Endothelial cell of umbilical vein (primary cell): Measurements from ENCODE around the gene VSX2. TPM values are rescaled to one million over a fixed set of nuclear protein-coding genes. Genes with fewer than 3 reads are reported as not detected.
A peak's percentile ranks its signal among the peaks of the same experiment; 100 is the strongest.

Source experiments
- BruUV-seq: library from RNA; stranded (reverse); fragments of 400-500 nt; replicated peaks from 2 replicates; lab custom pipeline; 2021; lab: Mats Ljungman, UMichigan
- CTCF ChIA-PET: fragments of 300-600, 350-600 bp; sonication (Branson Sonifier 250); formaldehyde crosslinking; loops from one replicate; lab custom pipeline; 2021; ENCODE audit warnings: antibody characterized with exemption, inconsistent platforms; lab: Charles Lee
- POLR2A ChIA-PET: fragments of 300-600, 350-600 bp; sonication (Branson Sonifier 250); formaldehyde crosslinking; loops from one replicate; lab custom pipeline; 2021; ENCODE audit warnings: antibody characterized with exemption, inconsistent platforms; lab: Charles Lee
- DNase-seq: peaks from one replicate; pipeline ENCODE4 v3.0.0-alpha.2; 2011; ENCODE audit warnings: low read depth, low spot score
- FAIRE-seq: peaks from 2 replicates; lab custom pipeline; 2011; peaks lifted over from hg19 to GRCh38; lab: Jason Lieb, UNC
- H2AFZ ChIP-seq: 2 replicates; pipeline ENCODE4 v1.6.0; 2012; ENCODE audit warnings: low read depth, low read length, control low read depth, inconsistent platforms
- H3K27ac ChIP-seq: 2 replicates; pipeline ENCODE4 v1.5.1; 2011; ENCODE audit warnings: low read depth, mild to moderate bottlenecking, control low read depth, low read length, moderate library complexity; ENCODE audit not compliant: insufficient read depth
- H3K27me3 ChIP-seq, 2 experiments: 2 replicates each; pipeline versions ENCODE4 v1.6.0 to v1.6.1; 2011; ENCODE audit warnings: low read length in 2 of 2, mixed read lengths in 1 of 2; ENCODE audit not compliant: control insufficient read depth in 2 of 2, insufficient read depth in 2 of 2
- H3K36me3 ChIP-seq, 2 experiments: 2 replicates in 1 of 2; 3 replicates in 1 of 2; pipeline ENCODE4 v1.5.1; 2011; ENCODE audit warnings: low read length in 2 of 2, mild to moderate bottlenecking in 1 of 2, moderate library complexity in 1 of 2; ENCODE audit not compliant: control insufficient read depth in 2 of 2, insufficient read depth in 2 of 2; ENCODE audit errors: extremely low read depth in 1 of 2
- H3K4me1 ChIP-seq: 3 replicates; pipeline ENCODE4 v1.5.1; 2011; ENCODE audit warnings: mild to moderate bottlenecking, low read length; ENCODE audit not compliant: control insufficient read depth, insufficient read depth; ENCODE audit errors: extremely low read depth
- H3K4me2 ChIP-seq: 2 replicates; pipeline ENCODE4 v1.6.1; 2011; ENCODE audit warnings: low read length, control low read depth, mixed read lengths; ENCODE audit not compliant: insufficient read depth
- H3K4me3 ChIP-seq, 3 experiments: fragments of 200-600 bp in 1 of 3; sonication (generic), shearing (Covaris generic) in 1 of 3; replicated peaks in 1 of 3; 2 replicates each; pipeline ENCODE4 v1.5.1; 2011 to 2016; ENCODE audit warnings: control low read depth in 3 of 3, low read length in 3 of 3, mild to moderate bottlenecking in 2 of 3, inconsistent platforms in 1 of 3, low read depth in 1 of 3, moderate library complexity in 1 of 3; ENCODE audit not compliant: insufficient read depth in 1 of 3
- H3K79me2 ChIP-seq: 2 replicates; pipeline ENCODE4 v1.6.0; 2012; ENCODE audit warnings: low read length, inconsistent platforms; ENCODE audit not compliant: control insufficient read depth, insufficient read depth
- H3K9ac ChIP-seq: replicated peaks from 2 replicates; pipeline ENCODE3; 2011; ENCODE audit warnings: low read length, control low read depth; ENCODE audit not compliant: insufficient read depth; ENCODE audit errors: extremely low read depth
- H3K9me1 ChIP-seq: replicated peaks from 3 replicates; pipeline ENCODE4 v1.6.0; 2011; ENCODE audit warnings: mild to moderate bottlenecking, low read length; ENCODE audit not compliant: control insufficient read depth, insufficient read depth; ENCODE audit errors: extremely low read depth
- H3K9me3 ChIP-seq: replicated peaks from 2 replicates; pipeline ENCODE4 v1.5.1; 2012; ENCODE audit warnings: low read length, inconsistent platforms; ENCODE audit not compliant: control insufficient read depth, insufficient read depth
- H4K20me1 ChIP-seq: replicated peaks from 2 replicates; pipeline ENCODE3; 2011; ENCODE audit warnings: mild to moderate bottlenecking, low read length; ENCODE audit not compliant: control insufficient read depth, insufficient read depth; ENCODE audit errors: extremely low read depth
- CTCF ChIP-seq, 2 donors: IDR thresholded peaks; 1 replicate in 1 of 2; 2 replicates in 1 of 2; pipeline ENCODE4 v1.5.1; 2011; ENCODE audit warnings: low read length in 2 of 2, mild to moderate bottlenecking in 2 of 2, moderate library complexity in 2 of 2, control low read depth in 1 of 2, inconsistent platforms in 1 of 2, low read depth in 1 of 2; ENCODE audit not compliant: insufficient read depth in 1 of 2; ENCODE audit errors: extremely low read depth in 1 of 2
- FOS ChIP-seq: IDR thresholded peaks from 2 replicates; pipeline ENCODE4 v1.6.1; 2011; ENCODE audit warnings: mild to moderate bottlenecking, low read length, moderate library complexity, borderline replicate concordance; ENCODE audit not compliant: insufficient read depth
- JUN ChIP-seq: IDR thresholded peaks from 2 replicates; pipeline ENCODE4 v1.6.1; 2011; ENCODE audit warnings: borderline replicate concordance, low read depth; ENCODE audit not compliant: insufficient read length, insufficient read depth
- MAX ChIP-seq: IDR thresholded peaks from 2 replicates; pipeline ENCODE4 v1.6.1; 2011; ENCODE audit not compliant: insufficient read depth, insufficient read length
- POLR2AphosphoS5 ChIP-seq: IDR thresholded peaks from 2 replicates; pipeline ENCODE4 v1.6.1; 2012; ENCODE audit warnings: low read depth, mild to moderate bottlenecking, control low read depth, low read length, moderate library complexity; ENCODE audit not compliant: insufficient read depth
- dilution Hi-C: fragments of 300-500 bp; cut with MboI; formaldehyde crosslinking; loops from one replicate; pipeline ENCODE4 v1.15.0; 2019; ENCODE audit warnings: low sequenced_read_pairs; ENCODE audit not compliant: extremely low pct_ligation_motif_present
- intact Hi-C: fragments of 100-400 bp; cut with micrococcal nuclease; formaldehyde crosslinking; loops from one replicate; pipeline ENCODE4 v1.10.0; 2022
- polyA plus RNA-seq, 4 experiments: library from polyadenylated mRNA; depleted of rRNA in 3 of 4; stranded (reverse) in 3 of 4; unstranded in 1 of 4; fragments of >200 nt; gene quantifications; 2 replicates each; pipeline versions ENCODE4 v1.2.1 to v1.2.3, GENCODE V29; 2011 to 2012; ENCODE audit warnings: missing spikeins in 1 of 4
- total RNA-seq: library from RNA; stranded (reverse); gene quantifications from 2 replicates; pipeline ENCODE4 v1.2.3, GENCODE V29; 2021

Gene VSX2
- total and polyA plus RNA-seq, 2 donors (not counting 3 experiments of a cell fraction or from before 2014, with no cell fraction given): not detected

DNA sequence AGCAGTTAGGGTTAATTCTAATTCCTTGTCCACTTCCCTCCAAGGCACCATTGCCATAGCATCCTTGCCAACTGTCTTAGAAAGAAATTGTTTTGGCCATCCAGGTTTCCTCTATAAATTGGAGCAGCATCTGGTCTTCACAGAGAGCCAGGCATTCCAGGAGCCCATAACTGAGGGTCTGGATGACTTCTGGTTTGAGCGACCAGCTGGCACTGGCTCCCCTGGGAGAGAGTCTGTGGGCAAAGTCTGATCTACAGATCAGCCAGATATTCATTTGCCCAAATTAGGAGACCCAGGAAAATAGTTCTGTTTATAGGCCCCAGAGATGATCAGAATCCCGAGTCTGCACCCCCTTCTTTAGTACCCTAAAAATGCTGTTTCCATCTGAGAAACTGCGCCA lies 16.0 kb downstream of the VSX2 start:
- no peak overlapping the region for H3K27ac ChIP-seq
- BruUV-seq: no TSS peak
- ChIA-PET POLR2A (no interaction called here), CTCF (interaction anchor here (1.0 to 1.6 kb wide), 2 partner anchors 9 to 48 kb away, joined by 3 to 6 read pairs; partner anchors contain the start of gene ABCD4)
- no peak overlapping the region for H3K4me2 ChIP-seq
- TF ChIP-seq FOS (no peak), JUN (no peak), MAX (no peak)
- no peaks in the 10 kb centered on the region for H4K20me1 ChIP-seq
- H3K4me3 ChIP-seq: no peak overlapping the region
- peaks cover 0 to 6% of the 10 kb centered on the region in 2 experiments for H3K27me3 ChIP-seq
- no peaks in the 10 kb centered on the region for H3K79me2 ChIP-seq
- intact Hi-C loops (no loop called here), dilution Hi-C loops (no loop called here)
- peaks cover 4% of the 10 kb centered on the region for H3K4me1 ChIP-seq
- FAIRE-seq: no peak
- no peaks in the 10 kb centered on the region for H3K9me1 ChIP-seq
- DNase-seq: no peak
- H3K9me3 ChIP-seq: no peaks in the 10 kb centered on the region
- H2AFZ ChIP-seq: no peak overlapping the region
- no peak overlapping the region for H3K9ac ChIP-seq
- H3K36me3 ChIP-seq: no peaks in the 10 kb centered on the region

- POLR2A ChIA-PET: no interaction called here
- H2AFZ ChIP-seq: peak overlapping the region; percentile 90
- peak overlapping the region; percentile 87 for H3K4me2 ChIP-seq
- dilution Hi-C loops: no loop called here
- H3K9me1 ChIP-seq: no peaks in the 10 kb centered on the region
- peak; percentile 21 for DNase-seq
- FAIRE-seq: peak; percentile 70
- no peaks in the 10 kb centered on the region for H4K20me1 ChIP-seq
- H3K4me3 ChIP-seq: peak overlapping the region; percentile 69 to 79 (median 78)
- BruUV-seq: no TSS peak
- H3K79me2 ChIP-seq: no peaks in the 10 kb centered on the region
- CTCF ChIA-PET: interaction anchor here (0.6 to 3.5 kb wide), 12 partner anchors 9 to 604 kb away, joined by 3 to 28 read pairs (median 6); no protein-coding TSS in a partner anchor
- no peaks in the 10 kb centered on the region for H3K36me3 ChIP-seq
- intact Hi-C loops: loop anchor here (1.0 to 2.0 kb wide), 3 partner anchors 39 to 146 kb away; no protein-coding TSS in a partner anchor
- peak overlapping the region; percentile 36 for H3K9ac ChIP-seq
- no peaks in the 10 kb centered on the region for H3K9me3 ChIP-seq
- no peak overlapping the region for H3K27ac ChIP-seq
- H3K4me1 ChIP-seq: peaks cover 4% of the 10 kb centered on the region
- TF ChIP-seq CTCF (IDR thresholded peaks at IDR 0.05; ENCODE audit: extremely low read depth in 1 of 2, insufficient read depth in 1 of 2, low read depth in 1 of 2, low read length in 2 of 2) (peak; percentile 82 to 94), POLR2AphosphoS5 (no peak)
- peaks cover 0 to 2% of the 10 kb centered on the region in 2 experiments for H3K27me3 ChIP-seq
These were observed 18.1 kb downstream of the VSX2 start for GRCh38 chr14:74257078-74257940.
